HG02763 (cell line): ENCODE results near the gene TOMM6.

Experiments used
- ATAC-seq: cut with Tn5 transposase; IDR thresholded peaks from one replicate; pipeline ENCODE4 v1.9.1; 2021; ENCODE audit warnings: mild to moderate bottlenecking, moderate library complexity; ENCODE audit not compliant: unreplicated experiment

The TOMM6 gene

DNA sequence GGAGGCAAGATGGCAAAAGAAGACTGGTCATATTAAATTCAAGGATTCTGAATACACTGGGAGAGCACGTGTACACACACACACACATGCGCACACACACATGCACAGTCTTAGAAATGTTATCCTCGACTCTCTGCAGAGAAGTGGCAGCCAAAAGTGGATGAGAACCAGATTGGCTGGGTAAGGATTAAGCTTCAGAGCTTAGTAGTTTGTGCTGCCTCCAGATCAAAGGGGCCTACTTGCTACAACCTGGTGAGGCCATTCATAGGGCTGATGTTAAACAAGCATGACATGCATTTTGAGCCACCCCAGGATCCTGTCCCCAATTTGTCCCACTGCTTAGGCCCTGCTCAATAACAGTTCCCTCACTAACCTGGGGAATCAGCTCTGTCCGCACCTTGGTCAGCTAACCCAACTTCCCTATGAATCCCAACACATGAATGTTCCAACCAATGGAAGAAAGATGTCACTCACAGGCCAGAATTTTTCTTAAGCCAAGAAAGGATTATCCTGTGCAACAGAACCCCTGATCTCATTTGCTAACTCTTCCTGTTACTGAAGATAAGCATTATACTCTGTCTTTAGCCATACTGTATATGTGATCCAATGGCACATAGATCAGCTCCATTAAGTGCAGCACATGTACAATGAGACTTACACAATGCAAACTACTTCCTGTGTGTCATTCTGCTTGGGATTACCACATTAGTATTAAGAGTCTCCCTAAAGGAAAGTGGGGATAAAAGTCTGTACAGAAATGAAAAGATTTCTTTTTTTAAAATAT is 31.0 kb downstream of the TOMM6 start:
- no peak for ATAC-seq

DNA sequence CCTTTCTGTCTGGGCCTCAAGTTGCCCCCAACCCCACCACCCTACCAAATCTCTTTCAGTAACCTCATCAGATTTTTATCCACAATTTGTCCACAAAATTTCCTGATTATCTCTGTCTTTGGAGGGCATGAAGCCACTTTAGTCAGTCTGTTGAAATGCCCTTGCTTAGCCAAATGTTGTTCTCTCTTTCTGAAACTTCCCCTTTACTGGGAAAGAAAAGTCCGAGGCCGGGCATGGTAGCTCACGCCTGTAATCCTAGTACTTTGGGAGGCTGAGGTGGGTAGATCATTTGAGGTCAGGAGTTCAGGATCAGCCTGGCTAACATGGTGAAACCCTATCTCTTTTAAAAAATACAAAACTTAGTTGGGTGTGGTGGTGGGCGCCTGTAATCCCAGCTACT is 33.8 kb downstream of the TOMM6 start:
- no peak for ATAC-seq

DNA sequence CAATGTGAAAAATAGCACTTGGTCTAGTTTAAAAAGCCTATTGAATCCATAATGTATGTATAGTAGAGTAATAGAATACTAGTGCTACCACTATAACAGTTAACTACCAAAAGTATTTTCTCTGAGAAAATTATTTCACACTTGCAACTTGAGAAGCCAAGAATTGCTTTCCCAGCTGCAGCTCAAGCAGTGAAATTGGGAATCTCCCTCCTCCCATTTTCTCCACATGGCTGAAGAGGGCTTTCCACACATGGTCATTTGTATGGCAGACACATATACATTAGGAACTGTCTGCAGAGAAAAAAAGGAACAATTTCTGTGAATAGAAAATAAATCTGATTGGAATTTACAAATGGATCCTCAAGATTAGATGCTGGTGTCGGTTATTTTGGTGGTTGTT is 34.5 kb downstream of the TOMM6 start:
- no peak for ATAC-seq

DNA sequence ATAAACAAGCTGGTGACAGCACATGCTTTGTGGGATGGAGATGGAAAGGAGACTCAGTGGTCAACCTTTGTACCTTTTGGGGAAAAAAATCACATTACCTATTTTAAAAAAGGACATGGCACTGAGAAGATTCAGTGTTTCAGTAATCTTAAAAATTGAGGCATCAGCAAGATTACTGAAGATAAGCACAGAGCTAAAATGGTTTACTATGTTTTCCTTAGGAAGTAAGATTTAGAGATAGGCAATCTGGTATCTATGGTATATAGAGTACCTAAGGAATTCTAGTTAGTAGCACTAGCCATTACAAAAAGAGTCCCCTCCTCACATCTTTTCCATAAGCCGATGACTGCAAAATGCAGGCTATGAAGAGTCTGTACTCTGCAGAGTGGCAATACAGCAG is 35.7 kb downstream of the TOMM6 start:
- no peak for ATAC-seq

DNA sequence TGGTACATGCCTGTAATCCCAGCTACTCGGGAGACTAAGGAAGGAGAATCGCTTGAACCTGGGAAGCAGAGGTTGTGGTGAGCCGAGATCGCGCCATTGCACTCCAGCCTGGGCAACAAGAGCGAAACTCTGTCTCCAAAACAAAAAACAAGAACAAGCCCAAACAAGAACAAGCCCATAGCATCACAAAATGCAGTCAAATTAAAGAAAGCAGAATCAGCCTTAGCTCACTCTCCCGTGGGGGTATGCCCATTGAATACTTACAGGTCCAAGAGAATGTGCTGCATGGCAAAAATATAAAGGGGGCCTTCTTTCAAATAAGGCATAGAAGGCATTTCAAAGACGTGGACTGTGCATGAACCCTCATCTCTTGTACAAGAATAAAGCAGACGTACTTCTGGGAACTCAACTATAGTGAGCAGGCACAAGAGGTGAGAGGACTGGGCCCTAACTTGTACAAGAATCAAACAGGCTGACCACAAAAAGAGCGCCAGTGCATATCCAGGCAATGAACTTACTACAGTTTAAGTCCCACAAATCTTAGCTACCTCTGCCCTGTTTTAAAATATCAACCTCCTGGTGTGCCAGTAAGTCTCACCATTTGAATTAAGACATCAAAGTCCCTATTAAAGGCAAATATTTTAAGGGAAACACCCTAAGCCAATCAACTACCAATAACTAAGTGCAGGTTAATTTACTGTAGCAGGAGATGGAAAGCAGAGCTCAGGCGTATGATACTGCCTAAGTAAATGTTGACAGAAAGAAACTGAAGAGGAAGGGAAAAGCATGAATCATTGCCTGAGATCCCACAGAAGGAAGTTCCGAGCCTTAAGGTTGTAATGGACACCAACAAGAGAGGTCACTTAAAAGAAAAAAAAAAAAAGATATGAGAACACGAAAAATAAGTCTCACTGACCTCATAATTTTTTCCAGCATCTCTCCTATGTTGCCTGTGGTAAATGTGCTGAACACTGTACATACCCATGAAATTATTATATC is 37.4 kb downstream of the TOMM6 start:
- no peak for ATAC-seq

DNA sequence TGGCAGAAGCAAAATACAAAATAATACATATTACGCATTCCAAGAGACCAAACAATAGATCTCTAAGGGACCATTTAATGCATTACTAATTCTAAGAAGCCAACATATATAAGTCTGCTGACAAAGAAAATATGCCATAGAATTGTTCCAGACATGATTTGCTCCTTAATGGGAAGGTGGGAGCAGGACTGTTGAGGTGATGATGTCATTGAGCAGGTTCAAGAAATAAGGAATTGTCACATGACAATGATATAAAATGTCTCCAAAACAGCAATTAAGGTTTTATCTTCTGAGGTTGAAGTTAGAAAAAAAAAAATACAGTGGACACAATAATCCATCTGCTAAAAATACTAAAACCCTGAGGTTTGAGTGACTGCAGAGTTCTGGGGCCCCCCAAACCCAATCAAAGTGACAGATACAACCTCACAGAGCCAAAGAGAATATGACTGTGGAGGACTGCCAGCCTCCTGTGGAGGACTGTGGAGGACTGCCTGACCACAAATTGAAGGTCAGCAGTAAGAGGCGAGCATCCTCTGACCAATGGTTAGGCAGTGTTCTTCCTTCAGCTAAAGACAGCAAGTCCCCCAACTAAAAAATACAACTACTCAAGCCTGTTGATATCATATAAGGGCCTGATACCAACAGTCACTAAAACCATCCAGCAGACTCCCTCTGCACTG is 39.0 kb downstream of the TOMM6 start:
- ATAC-seq, result no peak

DNA sequence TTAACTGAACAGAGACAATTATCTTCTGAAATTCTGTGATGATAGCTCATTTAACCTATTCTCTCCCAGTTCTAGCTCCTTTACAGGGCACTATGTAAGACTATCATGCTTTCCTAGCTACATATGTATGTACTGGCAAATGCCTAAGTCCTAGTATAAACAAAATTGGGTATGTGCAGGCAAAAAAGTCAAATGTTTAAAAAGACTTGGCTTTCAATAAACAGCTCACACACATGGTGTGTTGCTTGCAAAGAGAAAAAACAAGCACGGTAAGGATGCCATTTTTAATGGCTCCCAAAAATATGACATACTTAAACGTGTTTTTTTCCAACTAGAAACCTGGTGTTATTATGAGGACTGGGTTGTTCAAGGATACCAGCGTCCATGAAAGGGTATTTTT is 44.8 kb downstream of the TOMM6 start:
- ATAC-seq, result no peak

DNA sequence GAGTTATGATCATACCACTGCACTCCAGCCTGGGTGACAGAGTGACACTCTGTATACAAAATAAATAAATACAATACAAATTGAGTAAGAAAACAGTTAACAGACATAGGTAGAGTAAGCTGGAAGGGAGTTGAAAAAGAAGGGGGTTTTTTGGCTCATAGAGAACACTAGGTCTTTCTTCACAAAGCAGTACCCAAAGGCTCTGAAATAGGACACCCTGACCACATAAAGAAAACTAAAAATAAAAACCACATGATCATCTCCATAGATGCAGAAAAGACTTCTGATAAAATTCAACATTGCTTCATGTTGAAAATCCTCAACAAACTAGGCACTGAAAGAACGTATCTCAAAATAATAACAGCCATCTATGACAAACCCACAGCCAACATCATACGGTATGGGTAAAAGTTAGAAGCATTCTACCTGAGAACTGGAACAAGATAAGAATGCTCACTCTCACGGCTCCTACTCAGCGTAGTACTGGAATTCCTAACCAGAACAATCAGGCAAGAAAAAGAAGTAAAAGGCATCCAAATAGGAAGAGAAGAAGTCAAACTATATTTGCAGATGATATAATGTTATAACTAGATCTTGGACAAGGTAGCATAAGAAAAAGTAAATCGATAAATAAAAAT is 48.6 kb downstream of the TOMM6 start:
- no peak for ATAC-seq

DNA sequence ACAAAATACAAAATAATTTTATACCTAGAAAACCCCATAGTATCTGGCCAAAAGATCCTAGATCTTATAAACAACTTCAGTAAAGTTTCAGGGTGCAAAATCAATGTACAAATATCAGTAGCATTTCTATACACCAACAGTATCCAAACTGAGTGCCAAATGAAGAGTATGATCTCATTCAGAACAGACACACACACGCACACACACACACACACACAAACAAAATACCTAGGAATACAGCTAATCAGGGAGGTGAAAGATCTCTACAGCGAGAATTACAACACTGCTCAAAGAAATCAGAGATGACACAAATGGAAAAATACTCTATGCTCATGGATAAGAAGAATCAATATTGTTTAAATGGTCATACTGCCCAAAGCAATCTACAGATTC is 49.2 kb downstream of the TOMM6 start:
- ATAC-seq, result no peak
